Prostate gland (tissue), 2 donors: Measurements from ENCODE around the gene TRAF3. TPM values are rescaled to one million over a fixed set of nuclear protein-coding genes. Genes with fewer than 3 reads are reported as not detected.

Experiments
- DNase-seq: peaks from one replicate; pipeline ENCODE4 v3.0.0-alpha.2; 2019; ENCODE audit warnings: low spot score
- H3K27ac ChIP-seq, 2 donors: fragments of 200-600 bp; sonication (generic); 2 replicates each; pipeline ENCODE4 v1.5.1; 2017 to 2019
- H3K27me3 ChIP-seq: fragments of 200-600 bp; sonication (generic); replicated peaks from 2 replicates; pipeline ENCODE4 v1.5.1; 2019; ENCODE audit not compliant: insufficient read depth
- H3K36me3 ChIP-seq, 2 donors: fragments of 200-600 bp; sonication (generic); 1 replicate in 1 of 2; 2 replicates in 1 of 2; pipeline versions ENCODE4 v1.5.1 to v1.8.1; 2017 to 2019
- H3K4me1 ChIP-seq: fragments of 200-600 bp; sonication (generic); replicated peaks from 2 replicates; pipeline ENCODE4 v1.5.1; 2019
- H3K4me3 ChIP-seq, 2 donors: fragments of 200-600 bp; sonication (generic); 2 replicates each; pipeline ENCODE4 v1.5.1; 2017 to 2019
- H3K9me3 ChIP-seq: fragments of 200-600 bp; sonication (generic); 2 replicates; pipeline ENCODE4 v1.5.1; 2017
- POLR2A ChIP-seq: fragments of 450-650 bp; IDR thresholded peaks from one replicate; pipeline ENCODE4 v1.6.1; 2016; ENCODE audit warnings: antibody characterized with exemption, mild to moderate bottlenecking
- POLR2AphosphoS5 ChIP-seq: sonication (generic); formaldehyde crosslinking; IDR thresholded peaks from one replicate; pipeline ENCODE4 v1.6.1; 2017; ENCODE audit warnings: antibody characterized with exemption
- WGBS: methylation state at CpG from one replicate; pipeline ENCODE4 v1.1.5; 2018; 5-methylcytosine and 5-hydroxymethylcytosine counted together
- intact Hi-C: fragments of 100-400 bp; cut with DNase I; formaldehyde crosslinking; loops from one replicate; pipeline ENCODE4 v1.14.2; 2022
- total RNA-seq, 2 donors: library from RNA; depleted of rRNA; stranded (reverse); fragments of >200 nt; gene quantifications; one replicate each; pipeline ENCODE4 v1.1.0, GENCODE V29; 2016
- TF ChIP-seq, protein P1 (sequence below), 4 experiments: fragments of 200-600 bp in 2 of 4; fragments of 450-650 bp in 2 of 4; sonication (generic) in 2 of 4; IDR thresholded peaks; 1 replicate in 3 of 4; 2 replicates in 1 of 4; pipeline ENCODE4 v1.5.1; 2016 to 2019; ENCODE audit warnings: antibody characterized with exemption in 4 of 4, mild to moderate bottlenecking in 2 of 4, moderate library complexity in 2 of 4

The TRAF3 gene
- total RNA-seq, 2 donors from 2014 or later, result 8.3 to 22.0 TPM

DNA sequence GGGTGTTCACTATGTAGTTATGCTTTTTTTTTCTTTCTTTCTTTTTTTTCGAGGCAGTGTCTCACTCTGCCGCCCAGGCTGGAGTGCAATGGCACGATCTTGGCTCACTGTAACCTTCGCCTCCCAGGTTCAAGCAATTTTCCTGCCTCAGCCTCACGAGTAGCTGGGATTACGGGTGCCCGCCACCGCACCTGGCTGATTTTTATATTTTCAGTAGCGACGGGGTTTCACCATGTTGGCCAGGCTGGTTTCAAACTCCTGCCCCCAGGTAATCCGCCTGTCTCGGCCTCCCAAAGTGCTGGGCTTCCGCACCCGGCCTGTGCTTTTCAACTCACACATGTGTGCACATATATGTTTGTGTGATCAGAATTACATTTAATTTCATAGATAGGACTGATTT, 106.3 kb downstream of the TRAF3 start:
- Histone ChIP-seq H3K27ac (no peak overlapping the region), H3K27me3 (no peaks in the 10 kb centered on the region), H3K36me3 (no peaks in the 10 kb centered on the region), H3K4me1 (no peaks in the 10 kb centered on the region), H3K4me3 (no peak overlapping the region), H3K9me3 (no peaks in the 10 kb centered on the region)
- WGBS, result 94% methylated on average over 14 of the region's 14 CpGs
- no peak for DNase-seq
- TF ChIP-seq, protein P1, sequence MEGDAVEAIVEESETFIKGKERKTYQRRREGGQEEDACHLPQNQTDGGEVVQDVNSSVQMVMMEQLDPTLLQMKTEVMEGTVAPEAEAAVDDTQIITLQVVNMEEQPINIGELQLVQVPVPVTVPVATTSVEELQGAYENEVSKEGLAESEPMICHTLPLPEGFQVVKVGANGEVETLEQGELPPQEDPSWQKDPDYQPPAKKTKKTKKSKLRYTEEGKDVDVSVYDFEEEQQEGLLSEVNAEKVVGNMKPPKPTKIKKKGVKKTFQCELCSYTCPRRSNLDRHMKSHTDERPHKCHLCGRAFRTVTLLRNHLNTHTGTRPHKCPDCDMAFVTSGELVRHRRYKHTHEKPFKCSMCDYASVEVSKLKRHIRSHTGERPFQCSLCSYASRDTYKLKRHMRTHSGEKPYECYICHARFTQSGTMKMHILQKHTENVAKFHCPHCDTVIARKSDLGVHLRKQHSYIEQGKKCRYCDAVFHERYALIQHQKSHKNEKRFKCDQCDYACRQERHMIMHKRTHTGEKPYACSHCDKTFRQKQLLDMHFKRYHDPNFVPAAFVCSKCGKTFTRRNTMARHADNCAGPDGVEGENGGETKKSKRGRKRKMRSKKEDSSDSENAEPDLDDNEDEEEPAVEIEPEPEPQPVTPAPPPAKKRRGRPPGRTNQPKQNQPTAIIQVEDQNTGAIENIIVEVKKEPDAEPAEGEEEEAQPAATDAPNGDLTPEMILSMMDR (IDR thresholded peaks at IDR 0.05), result no peak
- TF ChIP-seq POLR2AphosphoS5 (no peak), POLR2A (no peak)
- intact Hi-C loops, result no loop called here

GRCh38 chr14:102885737-102886447, 108.6 kb downstream of the TRAF3 start:
- H3K36me3 ChIP-seq, result no peaks in the 10 kb centered on the region
- WGBS, result 98% methylated on average over 22 of the region's 22 CpGs
- H3K27ac ChIP-seq, result no peak overlapping the region
- H3K9me3 ChIP-seq, result no peaks in the 10 kb centered on the region
- H3K4me1 ChIP-seq, result no peaks in the 10 kb centered on the region
- H3K27me3 ChIP-seq, result no peaks in the 10 kb centered on the region
- H3K4me3 ChIP-seq, result no peak overlapping the region
- TF ChIP-seq, protein P1 (IDR thresholded peaks at IDR 0.05), result no peak
- TF ChIP-seq POLR2A (no peak), POLR2AphosphoS5 (no peak)
- intact Hi-C loops, result no loop called here
- DNase-seq, result no peak

- intact Hi-C loops, result no loop called here
- Histone ChIP-seq H3K27ac (no peak overlapping the region), H3K4me3 (no peak overlapping the region), H3K4me1 (no peaks in the 10 kb centered on the region), H3K36me3 (no peaks in the 10 kb centered on the region), H3K27me3 (no peaks in the 10 kb centered on the region), H3K9me3 (no peaks in the 10 kb centered on the region)
- WGBS, result 54% methylated on average over 1 of the region's 1 CpG
- DNase-seq, result no peak
- TF ChIP-seq POLR2A, result no peak
- TF ChIP-seq, protein P1 (IDR thresholded peaks at IDR 0.05), result no peak
- TF ChIP-seq POLR2AphosphoS5, result no peak
These were observed 111.5 kb downstream of the TRAF3 start for GRCh38 chr14:102888748-102889147.

DNA sequence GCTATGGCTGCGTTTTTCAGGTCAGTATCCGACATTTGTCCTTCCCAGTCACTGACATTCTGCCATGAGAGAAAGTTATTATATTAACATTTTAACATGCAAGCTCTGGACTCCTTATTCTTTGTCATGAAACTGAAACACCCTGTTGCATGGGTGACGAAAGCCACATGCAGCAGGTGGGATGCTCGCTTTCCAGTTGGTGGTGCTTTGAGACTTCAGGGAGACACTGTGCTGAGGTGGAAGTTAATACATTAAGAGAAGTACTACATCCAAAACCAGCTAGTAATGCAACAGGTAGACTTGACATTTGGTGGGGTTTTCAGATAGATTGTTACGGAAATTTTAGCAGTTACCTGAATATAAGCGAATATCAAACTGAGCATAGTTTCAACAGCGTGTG, 112.4 kb downstream of the TRAF3 start:
- Histone ChIP-seq H3K27me3 (no peaks in the 10 kb centered on the region), H3K9me3 (no peaks in the 10 kb centered on the region), H3K36me3 (no peaks in the 10 kb centered on the region), H3K4me1 (no peaks in the 10 kb centered on the region), H3K4me3 (no peak overlapping the region), H3K27ac (no peak overlapping the region)
- intact Hi-C loops, result no loop called here
- TF ChIP-seq, protein P1 (IDR thresholded peaks at IDR 0.05), result no peak
- WGBS, result 97% methylated on average over 7 of the region's 7 CpGs
- no peak for DNase-seq

DNA sequence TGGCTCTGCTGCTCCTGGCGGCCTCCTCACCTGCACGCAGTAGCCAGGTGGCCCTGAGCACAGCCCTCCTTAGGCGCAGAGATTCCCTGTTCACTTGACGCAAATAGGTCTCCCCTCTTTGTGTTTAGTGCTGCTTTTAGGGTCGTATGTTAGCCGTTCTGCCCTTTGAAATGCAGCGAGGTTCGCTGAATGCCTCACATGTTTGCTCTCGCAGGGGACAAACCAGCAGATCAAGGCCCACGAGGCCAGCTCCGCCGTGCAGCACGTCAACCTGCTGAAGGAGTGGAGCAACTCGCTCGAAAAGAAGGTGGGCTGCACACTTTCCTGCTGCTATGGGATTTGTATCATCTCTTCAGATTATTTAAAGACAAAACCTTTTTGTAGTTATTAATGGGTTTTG, 113.9 kb downstream of the TRAF3 start:
- 74% methylated on average over 15 of the region's 15 CpGs for WGBS
- Histone ChIP-seq H3K36me3 (no peaks in the 10 kb centered on the region), H3K27me3 (no peaks in the 10 kb centered on the region), H3K4me3 (no peak overlapping the region), H3K4me1 (no peaks in the 10 kb centered on the region), H3K9me3 (no peaks in the 10 kb centered on the region), H3K27ac (no peak overlapping the region)
- TF ChIP-seq POLR2A, result no peak
- TF ChIP-seq, protein P1 (IDR thresholded peaks at IDR 0.05), result no peak
- TF ChIP-seq POLR2AphosphoS5, result no peak
- DNase-seq, result no peak
- intact Hi-C loops, result no loop called here
